Left lung (tissue), 10 donors: ENCODE data around the gene LHFPL3. TPM values are rescaled to one million over a fixed set of nuclear protein-coding genes. Genes with fewer than 3 reads are reported as not detected.
"Not testable (repeated sequence)": the region's sequence is repeated elsewhere in the genome, so short reads cannot be mapped to it uniquely, and the experiment has no call there.

Experiments
- ATAC-seq: fragments of 200-7000 bp; cut with Tn5 transposase; one replicate; pipeline ENCODE4 v1.9.1; 2020; ENCODE audit warnings: moderate library complexity
- DNase-seq, 4 donors: peaks; one replicate each; pipeline ENCODE4 v3.0.0-alpha.2; 2013 to 2020
- H3K27ac ChIP-seq, 2 donors: fragments of 200-600 bp; sonication (generic) in 1 of 2; one replicate each; pipeline versions ENCODE4 v1.5.0 to v1.8.0; 2020 to 2021
- H3K27me3 ChIP-seq, 2 donors: fragments of 200-600 bp; sonication (generic) in 1 of 2; one replicate each; pipeline versions ENCODE4 v1.5.0 to v1.8.0; 2020 to 2021
- H3K36me3 ChIP-seq, 2 donors: fragments of 200-600 bp; sonication (generic) in 1 of 2; one replicate each; pipeline versions ENCODE4 v1.5.0 to v1.8.0; 2020 to 2021
- H3K4me1 ChIP-seq, 2 donors: fragments of 200-600 bp; one replicate each; pipeline ENCODE4 v1.8.0; 2021
- H3K4me3 ChIP-seq, 2 donors: fragments of 200-600 bp; sonication (generic) in 1 of 2; one replicate each; pipeline versions ENCODE4 v1.5.0 to v1.8.0; 2020 to 2021; ENCODE audit warnings: mild to moderate bottlenecking in 1 of 2
- H3K9me3 ChIP-seq, 2 donors: fragments of 200-600 bp; sonication (generic) in 1 of 2; one replicate each; pipeline versions ENCODE4 v1.5.0 to v1.8.0; 2020 to 2021
- intact Hi-C, 2 donors: fragments of 100-400 bp; cut with DNase I; formaldehyde crosslinking; loops; one replicate each; pipeline versions ENCODE4 v1.11.2 to v1.14.2; 2022
- polyA plus RNA-seq, 6 donors: library from polyadenylated mRNA; unstranded; fragments of 120-200 nt; gene quantifications; one replicate each; pipeline ENCODE4 v1.2.1, GENCODE V29; 2013; ENCODE audit not compliant: insufficient read length in 6 of 6
- total RNA-seq, 2 donors: library from RNA; stranded (reverse); fragmentation: NEBNext Ultra II Directional; extraction: Animal tissue kit (Norgen Biotek cat#: 25700); gene quantifications; one replicate each; pipeline ENCODE4 v1.2.1, GENCODE V29; 2021
- TF ChIP-seq, protein P1 (sequence below), 2 donors: fragments of 200-600 bp; sonication (generic) in 1 of 2; IDR thresholded peaks; one replicate each; pipeline versions ENCODE4 v1.5.0 to v1.8.0; 2021; ENCODE audit warnings: antibody characterized with exemption in 2 of 2
- donor health status: DM: no; HTN: yes; CAD: no.
- donor health status: DM: no; HTN: no; CAD: no.

The LHFPL3 gene
- total and polyA plus RNA-seq, 8 donors = 1.0 to 3.7 (median 2.5) TPM; not detected in 2

DNA sequence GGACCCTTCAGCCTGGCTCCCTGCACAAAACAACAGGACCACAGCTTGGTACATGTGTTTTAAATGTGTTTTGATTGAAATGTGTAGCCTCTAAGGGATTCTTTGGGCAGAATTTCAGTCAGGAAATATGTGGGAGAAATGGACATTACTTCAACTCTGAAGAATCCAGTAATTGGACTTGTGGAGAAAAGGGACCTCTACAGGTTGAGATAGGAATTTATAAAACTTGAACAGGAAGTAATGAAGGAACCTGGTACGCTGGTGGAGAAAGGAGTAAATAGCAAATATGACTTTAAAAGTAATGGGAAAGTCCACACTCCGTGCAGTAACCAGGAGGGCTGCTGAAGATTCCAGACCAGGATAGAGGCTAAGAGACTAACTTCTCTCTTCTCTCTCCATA is 220.5 kb downstream of the LHFPL3 start:
- H3K27me3 ChIP-seq = no peaks in the 10 kb centered on the region
- no peaks in the 10 kb centered on the region for H3K4me1 ChIP-seq
- no peak overlapping the region for H3K27ac ChIP-seq
- no peaks in the 10 kb centered on the region for H3K9me3 ChIP-seq
- no peaks in the 10 kb centered on the region for H3K36me3 ChIP-seq
- ATAC-seq = no peak
- no peak for DNase-seq
- TF ChIP-seq, protein P1, sequence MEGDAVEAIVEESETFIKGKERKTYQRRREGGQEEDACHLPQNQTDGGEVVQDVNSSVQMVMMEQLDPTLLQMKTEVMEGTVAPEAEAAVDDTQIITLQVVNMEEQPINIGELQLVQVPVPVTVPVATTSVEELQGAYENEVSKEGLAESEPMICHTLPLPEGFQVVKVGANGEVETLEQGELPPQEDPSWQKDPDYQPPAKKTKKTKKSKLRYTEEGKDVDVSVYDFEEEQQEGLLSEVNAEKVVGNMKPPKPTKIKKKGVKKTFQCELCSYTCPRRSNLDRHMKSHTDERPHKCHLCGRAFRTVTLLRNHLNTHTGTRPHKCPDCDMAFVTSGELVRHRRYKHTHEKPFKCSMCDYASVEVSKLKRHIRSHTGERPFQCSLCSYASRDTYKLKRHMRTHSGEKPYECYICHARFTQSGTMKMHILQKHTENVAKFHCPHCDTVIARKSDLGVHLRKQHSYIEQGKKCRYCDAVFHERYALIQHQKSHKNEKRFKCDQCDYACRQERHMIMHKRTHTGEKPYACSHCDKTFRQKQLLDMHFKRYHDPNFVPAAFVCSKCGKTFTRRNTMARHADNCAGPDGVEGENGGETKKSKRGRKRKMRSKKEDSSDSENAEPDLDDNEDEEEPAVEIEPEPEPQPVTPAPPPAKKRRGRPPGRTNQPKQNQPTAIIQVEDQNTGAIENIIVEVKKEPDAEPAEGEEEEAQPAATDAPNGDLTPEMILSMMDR (IDR thresholded peaks at IDR 0.05) = no peak
- intact Hi-C loops = no loop called here
- H3K4me3 ChIP-seq = no peak overlapping the region

DNA sequence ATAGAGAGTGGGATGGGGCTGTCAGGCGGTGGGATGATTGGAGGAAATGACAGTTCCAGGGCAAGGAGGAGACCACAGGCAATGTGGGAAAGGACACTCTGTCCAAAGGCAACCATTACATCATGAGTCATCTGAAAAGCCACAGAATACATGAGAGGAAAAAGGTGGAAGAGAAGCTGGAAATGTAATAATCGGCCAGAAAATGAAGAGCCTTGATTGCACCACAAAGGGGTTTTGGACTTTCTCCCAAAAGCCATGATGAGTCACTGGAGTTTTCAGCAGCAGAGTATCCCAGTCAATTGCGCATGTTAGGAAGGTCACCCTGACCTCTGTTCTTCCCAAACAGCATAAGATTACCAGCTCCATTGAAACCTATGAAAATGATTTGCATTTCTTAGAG is 222.0 kb downstream of the LHFPL3 start:
- intact Hi-C loops = no loop called here
- no peaks in the 10 kb centered on the region for H3K27me3 ChIP-seq
- no peaks in the 10 kb centered on the region for H3K4me1 ChIP-seq
- ATAC-seq = no peak
- H3K36me3 ChIP-seq = no peaks in the 10 kb centered on the region
- TF ChIP-seq, protein P1 (IDR thresholded peaks at IDR 0.05) = no peak
- H3K27ac ChIP-seq = no peak overlapping the region
- H3K4me3 ChIP-seq = no peak overlapping the region
- no peaks in the 10 kb centered on the region for H3K9me3 ChIP-seq
- DNase-seq = no peak

DNA sequence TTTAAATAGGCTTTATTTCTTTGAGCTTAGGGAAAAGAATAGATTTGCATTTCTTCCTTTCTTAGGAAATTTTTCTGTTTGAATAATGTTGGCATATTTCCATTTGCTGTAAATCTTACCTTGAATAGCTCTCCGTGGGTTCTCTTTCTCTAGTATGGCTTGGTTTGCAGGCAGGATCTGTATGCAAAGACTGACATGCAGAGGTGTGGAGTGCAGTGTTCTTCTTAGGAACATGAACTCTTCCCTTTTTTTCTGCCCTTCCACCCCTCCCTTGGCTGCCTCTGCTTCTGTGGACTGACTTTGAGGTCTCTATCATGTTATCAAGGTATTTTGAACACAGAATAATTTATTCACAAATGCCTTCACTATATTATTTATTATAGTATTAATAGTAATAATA is 222.8 kb downstream of the LHFPL3 start:
- DNase-seq (no peak), ATAC-seq (no peak)
- TF ChIP-seq, protein P1 (IDR thresholded peaks at IDR 0.05) = no peak
- no peaks in the 10 kb centered on the region for H3K27me3 ChIP-seq
- intact Hi-C loops = no loop called here
- no peak overlapping the region for H3K27ac ChIP-seq
- no peak overlapping the region for H3K4me3 ChIP-seq
- H3K9me3 ChIP-seq = peaks cover 0 to 5% of the 10 kb centered on the region in 2 donors
- H3K4me1 ChIP-seq = no peaks in the 10 kb centered on the region
- no peaks in the 10 kb centered on the region for H3K36me3 ChIP-seq

- ATAC-seq (peak; percentile 72), DNase-seq (peak in 3 of 4 donors; percentile 19 to 35 (median 34))
- intact Hi-C loops = no loop called here
These were observed 223.7 kb downstream of the LHFPL3 start for GRCh38 chr7:104552102-104552501.

GRCh38 chr7:104553074-104553473 is 224.7 kb downstream of the LHFPL3 start:
- ATAC-seq (no peak), DNase-seq (no peak)
- Histone ChIP-seq H3K27me3 (no peaks in the 10 kb centered on the region), H3K4me1 (no peaks in the 10 kb centered on the region), H3K27ac (no peak overlapping the region), H3K36me3 (no peaks in the 10 kb centered on the region), H3K4me3 (no peak overlapping the region), H3K9me3 (peaks cover 0 to 10% of the 10 kb centered on the region in 2 donors)
- TF ChIP-seq, protein P1 (IDR thresholded peaks at IDR 0.05) = no peak
- intact Hi-C loops = no loop called here

More at GRCh38 chr7:104552102-104552501, 223.7 kb downstream of the LHFPL3 start:
- no peaks in the 10 kb centered on the region for H3K4me1 ChIP-seq
- TF ChIP-seq, protein P1 (IDR thresholded peaks at IDR 0.05) = no peak
- no peak overlapping the region for H3K27ac ChIP-seq
- no peaks in the 10 kb centered on the region for H3K27me3 ChIP-seq
- no peak overlapping the region for H3K4me3 ChIP-seq
- peaks cover 0 to 7% of the 10 kb centered on the region in 2 donors for H3K9me3 ChIP-seq
- H3K36me3 ChIP-seq = no peaks in the 10 kb centered on the region

DNA sequence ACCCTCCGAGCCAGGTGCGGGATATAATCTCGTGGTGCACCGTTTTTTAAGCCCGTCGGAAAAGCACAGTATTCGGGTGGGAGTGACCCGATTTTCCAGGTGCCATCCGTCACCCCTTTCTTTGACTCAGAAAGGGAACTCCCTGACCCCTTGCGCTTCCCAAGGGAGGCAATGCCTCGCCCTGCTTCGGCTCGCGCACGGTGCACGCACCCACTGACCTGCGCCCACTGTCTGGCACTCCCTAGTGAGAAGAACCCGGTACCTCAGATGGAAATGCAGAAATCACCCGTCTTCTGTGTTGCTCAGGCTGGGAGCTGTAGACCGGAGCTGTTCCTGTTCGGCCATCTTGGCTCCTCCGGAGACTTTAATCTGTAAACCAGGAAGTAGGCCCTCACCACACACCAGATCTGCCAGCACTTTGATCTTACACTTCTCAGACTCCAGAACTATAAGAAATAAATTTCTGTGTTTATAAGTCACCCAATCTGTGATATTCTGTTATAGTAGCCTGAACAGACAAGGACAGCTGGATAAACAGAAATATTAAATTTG is 235.0 kb downstream of the LHFPL3 start:
- ATAC-seq, H3K4me1 ChIP-seq, DNase-seq, H3K4me3 ChIP-seq, H3K9me3 ChIP-seq, intact Hi-C loops, H3K27ac ChIP-seq, H3K27me3 ChIP-seq, H3K36me3 ChIP-seq: not testable (repeated sequence)
